GM12801 (cell line): ENCODE results near the gene CERKL.

Source experiments
- TF ChIP-seq, protein P1 (sequence below): IDR thresholded peaks from one replicate; pipeline ENCODE4 v1.5.1; 2011; ENCODE audit warnings: control low read depth; ENCODE audit not compliant: insufficient read length; ENCODE audit errors: extremely low read depth

The CERKL gene

DNA sequence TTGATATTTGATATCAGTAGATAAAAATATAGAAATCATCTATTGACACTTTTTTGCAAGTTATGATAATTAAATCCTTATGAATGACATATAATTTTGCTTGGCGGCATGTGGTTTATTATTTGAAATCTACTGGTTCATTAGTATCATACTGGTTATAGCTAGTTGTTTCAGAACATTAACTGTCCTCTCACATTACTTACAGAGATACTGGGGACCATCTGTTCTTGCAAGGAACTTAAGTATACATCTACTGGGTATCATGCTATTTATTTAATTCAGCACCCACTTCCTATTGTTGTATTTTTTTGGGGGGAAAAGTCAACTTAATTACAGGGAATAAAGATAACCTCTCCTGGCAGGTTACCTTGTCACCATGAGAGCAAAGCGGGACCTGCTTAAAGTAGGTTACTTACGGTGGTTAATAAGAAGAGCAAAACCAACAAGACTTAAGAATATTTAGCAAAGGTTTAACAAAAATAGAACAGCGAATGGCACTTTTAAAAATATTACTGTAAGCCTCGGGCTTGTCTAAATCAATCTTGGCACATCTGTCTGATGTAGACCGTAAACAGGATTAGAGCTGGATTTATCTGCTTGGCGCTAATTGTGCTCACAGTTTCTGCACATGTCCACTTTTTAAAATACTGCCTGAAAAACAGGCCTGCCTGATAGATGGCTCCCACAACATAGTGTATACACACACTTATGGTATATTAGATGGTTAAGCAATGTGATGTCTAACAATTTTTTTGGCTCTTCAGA, 41.8 kb downstream of the CERKL start:
- TF ChIP-seq, protein P1, sequence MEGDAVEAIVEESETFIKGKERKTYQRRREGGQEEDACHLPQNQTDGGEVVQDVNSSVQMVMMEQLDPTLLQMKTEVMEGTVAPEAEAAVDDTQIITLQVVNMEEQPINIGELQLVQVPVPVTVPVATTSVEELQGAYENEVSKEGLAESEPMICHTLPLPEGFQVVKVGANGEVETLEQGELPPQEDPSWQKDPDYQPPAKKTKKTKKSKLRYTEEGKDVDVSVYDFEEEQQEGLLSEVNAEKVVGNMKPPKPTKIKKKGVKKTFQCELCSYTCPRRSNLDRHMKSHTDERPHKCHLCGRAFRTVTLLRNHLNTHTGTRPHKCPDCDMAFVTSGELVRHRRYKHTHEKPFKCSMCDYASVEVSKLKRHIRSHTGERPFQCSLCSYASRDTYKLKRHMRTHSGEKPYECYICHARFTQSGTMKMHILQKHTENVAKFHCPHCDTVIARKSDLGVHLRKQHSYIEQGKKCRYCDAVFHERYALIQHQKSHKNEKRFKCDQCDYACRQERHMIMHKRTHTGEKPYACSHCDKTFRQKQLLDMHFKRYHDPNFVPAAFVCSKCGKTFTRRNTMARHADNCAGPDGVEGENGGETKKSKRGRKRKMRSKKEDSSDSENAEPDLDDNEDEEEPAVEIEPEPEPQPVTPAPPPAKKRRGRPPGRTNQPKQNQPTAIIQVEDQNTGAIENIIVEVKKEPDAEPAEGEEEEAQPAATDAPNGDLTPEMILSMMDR = no peak

DNA sequence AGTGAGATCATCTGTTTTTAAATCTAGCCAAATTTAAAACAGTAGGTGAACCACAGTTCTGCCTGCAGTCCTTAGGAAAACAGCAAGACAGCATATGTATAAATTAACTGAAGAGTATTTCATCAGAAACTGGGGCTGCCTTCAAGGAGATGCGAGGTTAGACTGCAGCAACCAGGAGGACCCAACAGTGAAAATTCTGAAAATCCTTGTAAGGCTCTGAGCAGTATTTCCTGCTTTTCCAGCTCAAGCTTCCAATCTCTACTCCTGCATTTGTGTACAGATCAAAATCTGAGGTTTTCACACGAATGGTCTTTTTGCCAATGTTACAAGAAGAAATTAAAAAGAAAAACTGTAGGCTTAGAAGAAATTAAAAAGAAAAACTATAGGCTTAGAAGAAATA, 43.7 kb downstream of the CERKL start:
- TF ChIP-seq, protein P1 = no peak

DNA sequence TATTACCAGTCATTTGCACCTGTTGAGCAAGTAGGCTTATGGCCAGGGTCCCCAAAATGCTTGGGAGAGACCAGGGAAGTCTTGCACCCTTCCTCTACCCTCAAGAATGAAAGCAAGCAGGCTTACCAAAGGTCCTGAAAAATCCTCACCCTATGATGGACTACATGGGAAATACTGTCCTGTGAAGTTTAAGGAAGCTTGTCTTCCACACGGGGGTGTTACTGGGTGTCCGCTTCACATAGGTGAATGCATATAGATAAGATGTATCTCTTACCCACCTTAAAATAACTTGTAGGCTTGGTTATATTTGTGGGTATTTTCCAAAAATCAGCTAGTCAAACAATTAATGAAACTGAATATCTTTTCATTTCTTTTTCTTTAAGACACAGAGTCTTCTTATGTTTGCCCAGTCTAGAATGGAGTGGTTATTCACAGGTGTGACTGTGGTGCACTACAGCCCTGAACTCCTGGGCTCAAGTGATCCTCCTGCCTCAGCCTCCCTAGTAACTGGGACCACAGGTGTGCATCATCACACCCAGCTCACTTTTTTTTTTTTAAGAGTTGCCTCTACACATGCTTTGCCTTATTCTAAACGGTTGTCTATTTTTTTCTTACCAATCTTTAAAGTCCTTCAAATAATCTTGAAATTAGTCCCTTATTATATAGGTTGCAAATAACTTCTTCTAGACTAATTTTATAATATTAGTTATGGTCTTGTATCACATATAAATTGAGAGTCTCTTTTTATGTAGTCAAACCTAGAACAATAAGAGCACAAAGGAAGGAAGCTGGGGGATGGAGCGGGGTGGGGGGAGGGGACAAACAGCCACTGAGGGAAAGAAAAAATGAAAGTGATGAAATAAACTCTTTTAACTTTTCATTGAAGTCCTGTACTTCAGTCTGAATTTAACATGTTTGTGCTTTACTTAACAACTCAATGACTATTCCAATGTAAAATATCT, 49.0 kb downstream of the CERKL start:
- TF ChIP-seq, protein P1 = no peak

DNA sequence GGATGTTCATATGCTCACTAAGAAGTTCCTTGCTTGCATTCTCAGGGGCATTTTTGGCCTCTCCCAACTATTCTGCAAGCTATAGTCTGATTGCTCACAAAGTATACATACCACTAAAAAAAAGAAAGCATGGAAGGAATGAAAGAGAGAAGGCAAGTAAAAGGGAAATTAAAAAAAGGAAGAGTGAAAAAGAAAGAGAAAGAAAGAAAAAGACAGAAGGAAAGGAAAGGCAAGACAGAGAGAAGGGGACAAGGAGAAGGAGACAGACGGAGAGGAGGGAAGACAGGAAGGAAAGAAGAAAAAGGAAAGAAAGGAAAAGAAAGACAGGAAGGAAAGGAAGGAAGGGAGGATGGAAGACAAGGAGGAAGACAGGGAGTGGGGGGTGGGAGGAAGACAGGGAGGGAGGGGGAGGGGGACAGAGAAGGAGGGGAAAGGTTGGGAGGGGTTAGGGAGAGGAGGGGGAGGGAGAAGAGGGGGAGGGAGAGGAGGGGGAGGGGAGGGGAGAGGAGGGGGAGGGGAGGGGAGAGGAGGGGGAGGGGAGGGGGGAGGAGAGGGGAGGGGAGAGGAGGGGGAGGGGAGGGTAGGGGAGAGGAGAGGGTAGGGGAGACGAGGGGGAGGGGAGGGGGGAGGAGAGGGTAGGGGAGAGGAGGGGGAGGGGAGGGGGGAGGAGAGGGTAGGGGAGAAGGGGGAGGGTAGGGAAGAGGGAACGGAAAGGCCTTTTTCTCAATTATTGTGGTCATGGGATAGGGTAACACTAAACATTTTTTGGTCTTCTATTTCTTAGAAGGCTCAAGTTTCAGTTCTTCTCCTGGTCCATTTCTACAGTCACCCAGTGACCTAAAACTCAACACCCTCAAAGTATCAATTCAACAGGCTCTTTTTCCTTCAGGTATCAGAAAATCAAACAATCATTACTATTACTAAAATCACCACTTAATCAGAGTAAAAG, 50.7 kb downstream of the CERKL start:
- TF ChIP-seq, protein P1 = no peak

DNA sequence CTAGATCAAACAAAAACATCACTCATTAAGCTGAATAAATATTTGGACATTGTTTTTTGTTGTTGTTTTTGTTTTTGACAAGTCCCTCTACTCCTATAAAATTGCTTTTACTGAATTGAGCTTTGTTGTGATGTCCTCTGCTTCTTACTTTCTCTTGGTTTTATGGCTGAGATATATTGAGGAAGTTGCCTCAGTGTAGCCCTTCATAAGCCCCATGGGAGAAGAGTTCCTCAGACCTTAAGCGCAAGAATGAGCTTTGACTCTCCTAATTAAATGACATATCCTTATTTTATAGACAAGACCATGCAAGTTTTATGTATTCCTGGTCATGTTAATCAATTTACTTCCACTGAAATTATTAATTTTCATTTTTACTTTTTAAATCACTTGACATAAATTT, 54.9 kb downstream of the CERKL start:
- TF ChIP-seq, protein P1 = no peak

DNA sequence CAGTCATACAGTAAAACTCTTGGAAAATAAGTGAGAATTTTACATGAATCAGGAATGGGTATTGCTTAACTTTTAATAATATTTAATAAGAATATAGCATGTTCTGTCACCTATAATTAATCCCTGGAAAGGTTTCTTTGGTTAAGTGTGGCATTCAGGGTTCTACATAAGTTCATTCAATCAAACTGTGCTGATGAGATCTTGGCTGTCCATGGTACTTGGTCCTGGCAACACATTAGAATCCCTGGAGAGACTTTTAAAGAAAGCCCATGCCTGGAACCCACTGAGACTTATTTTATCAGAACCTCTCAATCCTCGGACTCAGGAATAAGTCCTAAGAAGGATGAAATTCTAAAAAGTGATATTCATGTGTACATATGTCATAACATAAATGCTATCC, 60.3 kb downstream of the CERKL start:
- TF ChIP-seq, protein P1 = no peak
